Osteoblast (primary cell): ENCODE data around the gene OBSCN. TPM values are rescaled to one million over a fixed set of nuclear protein-coding genes. Genes with fewer than 3 reads are reported as not detected.

Source experiments
- DNase-seq: peaks from one replicate; pipeline ENCODE4 v3.0.0; 2011; ENCODE audit warnings: low spot score, mixed read lengths; ENCODE audit not compliant: insufficient read length; ENCODE audit errors: missing footprints
- H2AFZ ChIP-seq: 2 replicates; pipeline ENCODE4 v1.6.0; 2011; ENCODE audit warnings: mild to moderate bottlenecking, low read length
- H3K27ac ChIP-seq: 2 replicates; pipeline ENCODE4 v1.5.1; 2011; ENCODE audit warnings: mild to moderate bottlenecking, low read depth, low read length, moderate library complexity
- H3K27me3 ChIP-seq: 2 replicates; pipeline ENCODE4 v1.6.0; 2012; ENCODE audit warnings: mild to moderate bottlenecking, control low read depth, inconsistent platforms, low read length, moderate library complexity; ENCODE audit not compliant: insufficient read depth
- H3K36me3 ChIP-seq: 2 replicates; pipeline ENCODE4 v1.5.1; 2011; ENCODE audit warnings: mild to moderate bottlenecking, low read length, control low read depth, moderate library complexity; ENCODE audit not compliant: insufficient read depth
- H3K4me1 ChIP-seq: 2 replicates; pipeline ENCODE4 v1.5.1; 2011; ENCODE audit warnings: mild to moderate bottlenecking, low read length, control low read depth, moderate library complexity; ENCODE audit not compliant: insufficient read depth
- H3K4me2 ChIP-seq: 2 replicates; pipeline ENCODE4 v1.6.0; 2011; ENCODE audit warnings: mild to moderate bottlenecking, low read length; ENCODE audit not compliant: insufficient read depth
- H3K4me3 ChIP-seq: fragments of 200-600 bp; sonication (generic); 3 replicates; pipeline ENCODE4 v1.5.1; 2012; ENCODE audit warnings: mild to moderate bottlenecking, low read length, inconsistent platforms; ENCODE audit not compliant: insufficient read depth
- H3K79me2 ChIP-seq: 2 replicates; pipeline ENCODE4 v1.6.0; 2012; ENCODE audit warnings: mild to moderate bottlenecking, low read length, control low read depth, inconsistent platforms; ENCODE audit not compliant: insufficient read depth
- H3K9me3 ChIP-seq: 2 replicates; pipeline ENCODE4 v1.5.1; 2011; ENCODE audit warnings: low read depth, low read length, control low read depth
- H4K20me1 ChIP-seq: 2 replicates; pipeline ENCODE4 v1.6.0; 2012; ENCODE audit warnings: mild to moderate bottlenecking, low read length, control low read depth; ENCODE audit not compliant: insufficient read depth
- CTCF ChIP-seq: IDR thresholded peaks from 2 replicates; pipeline ENCODE4 v1.5.1; 2011; ENCODE audit warnings: mild to moderate bottlenecking, low read depth, low read length, moderate library complexity; ENCODE audit errors: extremely low read depth
- total RNA-seq: library from RNA; depleted of rRNA; stranded (reverse); fragments of >200 nt; gene quantifications from 2 replicates; pipeline ENCODE4 v1.2.3, GENCODE V29; 2012

The OBSCN gene
- total RNA-seq, 1 donor = 2.9 TPM

GRCh38 chr1:228256626-228257375, 49.0 kb downstream of the OBSCN start:
- DNase-seq = no peak
- Histone ChIP-seq H3K4me3 (no peak overlapping the region), H3K27me3 (no peaks in the 10 kb centered on the region), H3K27ac (no peak overlapping the region), H3K79me2 (no peaks in the 10 kb centered on the region), H3K9me3 (no peaks in the 10 kb centered on the region), H2AFZ (no peak overlapping the region), H3K36me3 (no peaks in the 10 kb centered on the region), H4K20me1 (no peaks in the 10 kb centered on the region), H3K4me2 (no peak overlapping the region), H3K4me1 (no peaks in the 10 kb centered on the region)
- TF ChIP-seq CTCF = no peak

GRCh38 chr1:228258486-228258885, 50.6 kb downstream of the OBSCN start:
- TF ChIP-seq CTCF = no peak

GRCh38 chr1:228259368-228259894, 51.6 kb downstream of the OBSCN start:
- no peak overlapping the region for H3K4me3 ChIP-seq
- H3K27me3 ChIP-seq = no peaks in the 10 kb centered on the region
- no peak for DNase-seq
- no peak overlapping the region for H2AFZ ChIP-seq
- no peaks in the 10 kb centered on the region for H3K9me3 ChIP-seq
- no peaks in the 10 kb centered on the region for H3K4me1 ChIP-seq
- no peaks in the 10 kb centered on the region for H3K36me3 ChIP-seq
- no peak overlapping the region for H3K4me2 ChIP-seq
- H3K27ac ChIP-seq = no peak overlapping the region
- no peaks in the 10 kb centered on the region for H4K20me1 ChIP-seq
- H3K79me2 ChIP-seq = no peaks in the 10 kb centered on the region
- TF ChIP-seq CTCF = no peak

More at GRCh38 chr1:228258486-228258885, 50.6 kb downstream of the OBSCN start:
- Histone ChIP-seq H3K36me3 (no peaks in the 10 kb centered on the region), H3K4me1 (no peaks in the 10 kb centered on the region), H3K9me3 (no peaks in the 10 kb centered on the region), H4K20me1 (no peaks in the 10 kb centered on the region), H3K27ac (no peak overlapping the region), H2AFZ (no peak overlapping the region), H3K4me2 (no peak overlapping the region), H3K27me3 (no peaks in the 10 kb centered on the region), H3K4me3 (no peak overlapping the region), H3K79me2 (no peaks in the 10 kb centered on the region)
- DNase-seq = no peak

GRCh38 chr1:228259951-228260350, 52.1 kb downstream of the OBSCN start:
- Histone ChIP-seq H3K27ac (no peak overlapping the region), H3K27me3 (no peaks in the 10 kb centered on the region), H4K20me1 (no peaks in the 10 kb centered on the region), H3K4me2 (no peak overlapping the region), H2AFZ (no peak overlapping the region), H3K4me3 (no peak overlapping the region), H3K79me2 (no peaks in the 10 kb centered on the region), H3K4me1 (no peaks in the 10 kb centered on the region), H3K9me3 (no peaks in the 10 kb centered on the region), H3K36me3 (no peaks in the 10 kb centered on the region)
- no peak for DNase-seq
- TF ChIP-seq CTCF = peak; percentile 21
